ENCODE results near the gene WDR72. TPM values are rescaled to one million over a fixed set of nuclear protein-coding genes. Genes with fewer than 3 reads are reported as not detected.
"Not testable (repeated sequence)": the region's sequence is repeated elsewhere in the genome, so short reads cannot be mapped to it uniquely, and the experiment has no call there.

The WDR72 gene
- total RNA-seq, 2 donors from 2014 or later: 0.08 TPM; not detected in 1

- no peak for DNase-seq (ENCODE audit: low spot score)
- no peaks in the 10 kb centered on the region for H3K4me1 ChIP-seq
- H3K4me3 ChIP-seq: no peak overlapping the region
- no peak overlapping the region for H3K27ac ChIP-seq
- no peaks in the 10 kb centered on the region for H3K36me3 ChIP-seq
- TF ChIP-seq, protein P1, sequence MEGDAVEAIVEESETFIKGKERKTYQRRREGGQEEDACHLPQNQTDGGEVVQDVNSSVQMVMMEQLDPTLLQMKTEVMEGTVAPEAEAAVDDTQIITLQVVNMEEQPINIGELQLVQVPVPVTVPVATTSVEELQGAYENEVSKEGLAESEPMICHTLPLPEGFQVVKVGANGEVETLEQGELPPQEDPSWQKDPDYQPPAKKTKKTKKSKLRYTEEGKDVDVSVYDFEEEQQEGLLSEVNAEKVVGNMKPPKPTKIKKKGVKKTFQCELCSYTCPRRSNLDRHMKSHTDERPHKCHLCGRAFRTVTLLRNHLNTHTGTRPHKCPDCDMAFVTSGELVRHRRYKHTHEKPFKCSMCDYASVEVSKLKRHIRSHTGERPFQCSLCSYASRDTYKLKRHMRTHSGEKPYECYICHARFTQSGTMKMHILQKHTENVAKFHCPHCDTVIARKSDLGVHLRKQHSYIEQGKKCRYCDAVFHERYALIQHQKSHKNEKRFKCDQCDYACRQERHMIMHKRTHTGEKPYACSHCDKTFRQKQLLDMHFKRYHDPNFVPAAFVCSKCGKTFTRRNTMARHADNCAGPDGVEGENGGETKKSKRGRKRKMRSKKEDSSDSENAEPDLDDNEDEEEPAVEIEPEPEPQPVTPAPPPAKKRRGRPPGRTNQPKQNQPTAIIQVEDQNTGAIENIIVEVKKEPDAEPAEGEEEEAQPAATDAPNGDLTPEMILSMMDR (IDR thresholded peaks at IDR 0.05): no peak
- H3K27me3 ChIP-seq: no peaks in the 10 kb centered on the region
- no peaks in the 10 kb centered on the region for H3K9me3 ChIP-seq
These were observed 30.4 kb upstream of the WDR72 start for GRCh38 chr15:53789654-53790375.

GRCh38 chr15:53786401-53786800, 26.9 kb upstream of the WDR72 start:
- TF ChIP-seq, protein P1 (IDR thresholded peaks at IDR 0.05): no peak
- Histone ChIP-seq H3K27ac (no peak overlapping the region), H3K4me1 (no peaks in the 10 kb centered on the region), H3K9me3 (no peaks in the 10 kb centered on the region), H3K4me3 (no peak overlapping the region), H3K27me3 (no peaks in the 10 kb centered on the region), H3K36me3 (no peaks in the 10 kb centered on the region)
- no peak for DNase-seq (ENCODE audit: low spot score)

- H3K36me3 ChIP-seq; DNase-seq (ENCODE audit: low spot score); H3K9me3 ChIP-seq; H3K27ac ChIP-seq; H3K4me3 ChIP-seq; H3K27me3 ChIP-seq; H3K4me1 ChIP-seq: not testable (repeated sequence)
These were observed 25.8 kb upstream of the WDR72 start for GRCh38 chr15:53785241-53785640.

DNA sequence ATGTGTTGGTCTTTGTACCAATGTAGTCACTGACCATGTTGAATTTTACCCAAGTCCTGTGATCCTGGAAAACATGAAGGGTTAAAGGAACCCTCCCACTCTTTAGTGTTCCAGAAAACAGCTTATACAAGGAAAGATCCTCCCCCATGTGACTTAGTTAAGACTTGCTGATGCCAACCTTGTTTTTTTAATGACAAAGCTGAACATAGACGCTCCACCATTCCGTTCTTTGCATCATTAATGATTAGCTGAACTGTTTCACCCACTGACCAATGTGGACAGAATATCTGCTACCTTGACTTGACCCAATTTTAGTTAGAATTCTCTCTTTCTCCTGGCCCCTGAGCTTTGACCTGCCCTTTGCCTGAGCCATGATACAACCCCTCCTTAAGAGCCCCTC, 3.5 kb upstream of the WDR72 start:
- TF ChIP-seq, protein P1 (IDR thresholded peaks at IDR 0.05): no peak
- H3K27me3 ChIP-seq: peaks cover 0 to 7% of the 10 kb centered on the region in 2 donors

GRCh38 chr15:53758412-53758811, 1.1 kb downstream of the WDR72 start:
- no peak overlapping the region for H3K4me3 ChIP-seq
- H3K36me3 ChIP-seq: no peaks in the 10 kb centered on the region
- H3K27me3 ChIP-seq: peaks cover 0 to 7% of the 10 kb centered on the region in 2 donors
- TF ChIP-seq, protein P1 (IDR thresholded peaks at IDR 0.05): no peak
- DNase-seq (ENCODE audit: low spot score): no peak
- H3K27ac ChIP-seq: no peak overlapping the region
- H3K4me1 ChIP-seq: no peaks in the 10 kb centered on the region
- no peaks in the 10 kb centered on the region for H3K9me3 ChIP-seq

More for the DNA sequence above, 3.5 kb upstream of the WDR72 start:
- no peaks in the 10 kb centered on the region for H3K36me3 ChIP-seq
- no peak overlapping the region for H3K4me3 ChIP-seq
- H3K4me1 ChIP-seq: no peaks in the 10 kb centered on the region
- H3K9me3 ChIP-seq: no peaks in the 10 kb centered on the region
- DNase-seq (ENCODE audit: low spot score): no peak
- H3K27ac ChIP-seq: no peak overlapping the region

GRCh38 chr15:53757906-53758305, 1.6 kb downstream of the WDR72 start:
- no peak for DNase-seq (ENCODE audit: low spot score)
- Histone ChIP-seq H3K4me3 (no peak overlapping the region), H3K4me1 (no peaks in the 10 kb centered on the region)

More at GRCh38 chr15:53757906-53758305, 1.6 kb downstream of the WDR72 start:
- H3K27ac ChIP-seq: no peak overlapping the region
- peaks cover 0 to 7% of the 10 kb centered on the region in 2 donors for H3K27me3 ChIP-seq
- TF ChIP-seq, protein P1 (IDR thresholded peaks at IDR 0.05): no peak
- H3K9me3 ChIP-seq: no peaks in the 10 kb centered on the region
- no peaks in the 10 kb centered on the region for H3K36me3 ChIP-seq

All from right atrium auricular region (tissue), 2 donors.